Thyroid gland (tissue), 4 donors: ENCODE results near the gene NLK.

Experiments used
- CTCF ChIP-seq, 6 experiments: fragments of 200-600 bp in 3 of 6; fragments of 450-650 bp in 3 of 6; sonication (generic) in 3 of 6; IDR thresholded peaks; one replicate each; pipeline ENCODE4 v1.5.1; 2016 to 2019; ENCODE audit warnings: antibody characterized with exemption in 6 of 6, mild to moderate bottlenecking in 2 of 6, inconsistent platforms in 1 of 6, moderate library complexity in 1 of 6
- POLR2A ChIP-seq, 2 donors: fragments of 450-650 bp; IDR thresholded peaks; one replicate each; pipeline ENCODE4 v1.6.1; 2017; ENCODE audit warnings: antibody characterized with exemption in 2 of 2, mild to moderate bottlenecking in 2 of 2, moderate library complexity in 1 of 2

DNA sequence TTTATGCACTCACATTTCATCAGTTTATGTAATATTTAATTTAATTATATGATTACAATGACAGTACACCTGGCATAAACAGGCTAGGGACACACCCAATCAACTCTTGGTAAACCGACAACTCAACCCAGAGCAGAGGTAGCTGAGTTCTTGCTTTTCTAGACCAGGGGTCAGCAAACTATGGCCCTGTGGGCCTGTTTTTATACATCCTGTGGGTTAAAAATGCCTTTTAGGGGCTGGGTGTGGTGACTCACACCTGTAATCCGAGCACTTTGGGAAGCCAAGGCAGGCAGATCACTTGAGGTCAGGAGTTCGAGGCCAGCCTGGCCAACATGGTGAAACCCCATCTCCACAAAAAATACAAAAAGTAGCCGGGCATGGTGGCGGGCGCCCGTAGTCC is 177.3 kb downstream of the NLK start:
- no peak for TF ChIP-seq CTCF (IDR thresholded peaks at IDR 0.05)
- TF ChIP-seq POLR2A (IDR thresholded peaks at IDR 0.05): no peak
